Esophagus muscularis mucosa (tissue), 3 donors: ENCODE data around the gene IFNL4.

Experiments used
- CTCF ChIP-seq, 3 experiments: fragments of 200-600 bp in 2 of 3; fragments of 450-650 bp in 1 of 3; sonication (generic) in 2 of 3; IDR thresholded peaks; one replicate each; pipeline ENCODE4 v1.5.1; 2017 to 2019; ENCODE audit warnings: antibody characterized with exemption in 3 of 3, mild to moderate bottlenecking in 2 of 3, moderate library complexity in 1 of 3
- POLR2A ChIP-seq: fragments of 450-650 bp; IDR thresholded peaks from one replicate; pipeline ENCODE4 v1.6.1; 2017; ENCODE audit warnings: antibody characterized with exemption, moderate library complexity, mild to moderate bottlenecking, low read depth

GRCh38 chr19:39223703-39224279 lies 24.9 kb downstream of the IFNL4 start:
- TF ChIP-seq POLR2A (no peak), CTCF (IDR thresholded peaks at IDR 0.05) (no peak)
